HEK293 (cell line): ENCODE measurements around the gene CUTC.

Experiments used
- BCL11A ChIP-seq: fragments of 450-650 bp; formaldehyde crosslinking; IDR thresholded peaks from 2 replicates; pipeline ENCODE4 v1.5.1; 2016; ENCODE audit warnings: low read depth, missing biosample characterization, missing genetic modification characterization
- CTCF ChIP-seq: fragments of 450-650 bp; formaldehyde crosslinking; IDR thresholded peaks from 2 replicates; pipeline ENCODE4 v1.5.1; 2016; ENCODE audit warnings: missing biosample characterization, missing genetic modification characterization
- GLI4 ChIP-seq: fragments of 450-650 bp; formaldehyde crosslinking; IDR thresholded peaks from 2 replicates; pipeline ENCODE4 v1.5.1; 2016; ENCODE audit warnings: missing biosample characterization, missing genetic modification characterization
- GLIS1 ChIP-seq: fragments of 450-650 bp; formaldehyde crosslinking; IDR thresholded peaks from 2 replicates; pipeline ENCODE4 v1.5.1; 2016; ENCODE audit warnings: missing biosample characterization, missing genetic modification characterization
- PBX3 ChIP-seq: sonication (generic); formaldehyde crosslinking; IDR thresholded peaks from 2 replicates; pipeline ENCODE4 v1.8.1; 2022; ENCODE audit warnings: mild to moderate bottlenecking, moderate library complexity, missing genetic modification reagents
- TRIM28 ChIP-seq: IDR thresholded peaks from 2 replicates; pipeline ENCODE4 v1.6.1; 2011; ENCODE audit warnings: low read length, control low read depth, borderline replicate concordance
- YY2 ChIP-seq: fragments of 450-650 bp; formaldehyde crosslinking; IDR thresholded peaks from 2 replicates; pipeline ENCODE4 v1.5.1; 2016; ENCODE audit warnings: missing biosample characterization, missing genetic modification characterization
- ZNF184 ChIP-seq: fragments of 450-650 bp; IDR thresholded peaks from 2 replicates; pipeline ENCODE4 v1.5.1; 2018; ENCODE audit warnings: missing biosample characterization, mild to moderate bottlenecking, missing genetic modification characterization
- ZNF311 ChIP-seq: fragments of 450-650 bp; formaldehyde crosslinking; IDR thresholded peaks from 2 replicates; pipeline ENCODE4 v1.5.1; 2017; ENCODE audit warnings: missing biosample characterization, missing genetic modification characterization, borderline replicate concordance
- ZNF394 ChIP-seq: fragments of 450-650 bp; formaldehyde crosslinking; IDR thresholded peaks from 2 replicates; pipeline ENCODE4 v1.5.1; 2016; ENCODE audit warnings: missing biosample characterization, missing genetic modification characterization, mild to moderate bottlenecking, moderate library complexity, borderline replicate concordance
- ZNF513 ChIP-seq: fragments of 450-650 bp; IDR thresholded peaks from 2 replicates; pipeline ENCODE4 v1.5.1; 2018; ENCODE audit warnings: missing biosample characterization, missing genetic modification characterization
- ZSCAN23 ChIP-seq: fragments of 450-650 bp; formaldehyde crosslinking; IDR thresholded peaks from 2 replicates; pipeline ENCODE4 v1.5.1; 2016; ENCODE audit warnings: missing biosample characterization, missing genetic modification characterization

GRCh38 chr10:99799613-99800012 is 67.6 kb downstream of the CUTC start:
- no peak for TF ChIP-seq GLIS1
- no peak for TF ChIP-seq ZNF311 (tag by site-specific recombination)
- no peak for TF ChIP-seq YY2 (tag by site-specific recombination)
- TF ChIP-seq GLI4 (tag by site-specific recombination), result no peak
- no peak for TF ChIP-seq PBX3
- TF ChIP-seq ZNF394, result no peak
- no peak for TF ChIP-seq ZSCAN23 (tag by site-specific recombination)
- no peak for TF ChIP-seq ZNF513
- TF ChIP-seq BCL11A (tag by site-specific recombination), result no peak
- TF ChIP-seq TRIM28, result no peak
- TF ChIP-seq CTCF (tag by site-specific recombination), result no peak
- no peak for TF ChIP-seq ZNF184 (tag by site-specific recombination)
